HEK293 (cell line): ENCODE data around the gene AFF3.

ENCODE experiments used
- CTCF ChIA-PET: fragments of 350-600 bp; formaldehyde crosslinking; extraction: SDS; loops from one replicate; lab custom pipeline; 2021; ENCODE audit warnings: antibody characterized with exemption; lab: Yijun Ruan, JAX
- POLR2A ChIA-PET: fragments of 300-600 bp; formaldehyde crosslinking; extraction: SDS; loops from one replicate; lab custom pipeline; 2020; ENCODE audit warnings: antibody characterized with exemption, inconsistent platforms; lab: Yijun Ruan, JAX
- H3K27ac ChIP-seq: fragments of 200-500 bp; sonication (Bioruptor generic); 2 replicates; pipeline ENCODE4 v1.5.1; 2014; ENCODE audit warnings: low read depth, low read length, control low read depth, inconsistent platforms; ENCODE audit errors: extremely low read depth
- H3K36me3 ChIP-seq, 2 experiments: fragments of 200-500 bp in 1 of 2; sonication (Bioruptor generic) in 1 of 2; 1 replicate in 1 of 2; 2 replicates in 1 of 2; pipeline ENCODE4 v1.5.1; 2014 to 2017; ENCODE audit warnings: inconsistent platforms in 2 of 2, low read length in 2 of 2; ENCODE audit not compliant: control insufficient read depth in 2 of 2, insufficient read depth in 1 of 2
- H3K4me1 ChIP-seq: fragments of 200-500 bp; sonication (Bioruptor generic); 2 replicates; pipeline ENCODE4 v1.5.1; 2014; ENCODE audit warnings: mild to moderate bottlenecking, low read length, inconsistent platforms; ENCODE audit not compliant: control insufficient read depth, insufficient read depth
- H3K4me3 ChIP-seq: 2 replicates; pipeline ENCODE4 v1.5.1; 2011; ENCODE audit warnings: low read depth, mild to moderate bottlenecking, control low read depth, low read length, moderate library complexity
- H3K9me3 ChIP-seq: fragments of 200-500 bp; sonication (Bioruptor generic); 2 replicates; pipeline ENCODE4 v1.5.1; 2014; ENCODE audit warnings: low read depth, low read length, inconsistent platforms; ENCODE audit not compliant: control insufficient read depth, insufficient read depth
- ELK4 ChIP-seq: IDR thresholded peaks from 2 replicates; pipeline ENCODE4 v1.6.1; 2011; ENCODE audit warnings: mild to moderate bottlenecking, low read depth, low read length, borderline replicate concordance
- HOXC10 ChIP-seq: sonication (generic); formaldehyde crosslinking; IDR thresholded peaks from 2 replicates; pipeline ENCODE4 v1.8.1; 2023; ENCODE audit warnings: mild to moderate bottlenecking, missing genetic modification reagents
- SETDB1 ChIP-seq: IDR thresholded peaks from one replicate; pipeline ENCODE4 v1.6.1; 2017; ENCODE audit warnings: mild to moderate bottlenecking, low read length, moderate library complexity, mixed read lengths; ENCODE audit not compliant: insufficient read length
- SP3 ChIP-seq: fragments of 450-650 bp; formaldehyde crosslinking; IDR thresholded peaks from 2 replicates; pipeline ENCODE4 v1.5.1; 2016; ENCODE audit warnings: missing biosample characterization, missing genetic modification characterization
- ZBTB11 ChIP-seq: fragments of 450-650 bp; formaldehyde crosslinking; conservative IDR thresholded peaks from 2 replicates; pipeline ENCODE4 v1.5.1; 2016; ENCODE audit warnings: low read depth, missing biosample characterization, missing genetic modification characterization
- ZEB2 ChIP-seq: fragments of 450-650 bp; formaldehyde crosslinking; IDR thresholded peaks from 2 replicates; pipeline ENCODE4 v1.5.1; 2016; ENCODE audit warnings: missing biosample characterization, missing genetic modification characterization
- ZNF10 ChIP-seq: fragments of 450-650 bp; formaldehyde crosslinking; IDR thresholded peaks from 2 replicates; pipeline ENCODE4 v1.5.1; 2017; ENCODE audit warnings: missing biosample characterization, missing genetic modification characterization
- ZNF114 ChIP-seq: fragments of 450-650 bp; formaldehyde crosslinking; IDR thresholded peaks from 2 replicates; pipeline ENCODE4 v1.5.0; 2017; ENCODE audit warnings: missing biosample characterization, missing genetic modification characterization
- ZNF2 ChIP-seq: fragments of 450-650 bp; formaldehyde crosslinking; IDR thresholded peaks from 2 replicates; pipeline ENCODE4 v1.5.1; 2016; ENCODE audit warnings: missing biosample characterization, missing genetic modification characterization
- ZNF211 ChIP-seq: fragments of 450-650 bp; formaldehyde crosslinking; IDR thresholded peaks from 2 replicates; pipeline ENCODE4 v1.5.1; 2016; ENCODE audit warnings: low read depth, missing biosample characterization, missing genetic modification characterization
- ZNF302 ChIP-seq: fragments of 450-650 bp; formaldehyde crosslinking; IDR thresholded peaks from 2 replicates; pipeline ENCODE4 v1.5.1; 2016; ENCODE audit warnings: missing biosample characterization, missing genetic modification characterization, low read depth
- ZNF335 ChIP-seq: fragments of 450-650 bp; formaldehyde crosslinking; conservative IDR thresholded peaks from 2 replicates; pipeline ENCODE4 v1.5.1; 2016; ENCODE audit warnings: missing biosample characterization, missing genetic modification characterization
- ZNF530 ChIP-seq: fragments of 450-650 bp; formaldehyde crosslinking; IDR thresholded peaks from 2 replicates; pipeline ENCODE4 v1.5.1; 2016; ENCODE audit warnings: low read depth, missing biosample characterization, missing genetic modification characterization
- ZNF544 ChIP-seq: fragments of 450-650 bp; formaldehyde crosslinking; IDR thresholded peaks from 2 replicates; pipeline ENCODE4 v1.5.0; 2017; ENCODE audit warnings: missing biosample characterization, missing genetic modification characterization
- ZNF600 ChIP-seq: fragments of 450-650 bp; formaldehyde crosslinking; IDR thresholded peaks from 2 replicates; pipeline ENCODE4 v1.5.1; 2016; ENCODE audit warnings: missing biosample characterization, missing genetic modification characterization
- ZNF623 ChIP-seq: fragments of 450-650 bp; formaldehyde crosslinking; IDR thresholded peaks from 2 replicates; pipeline ENCODE4 v1.5.1; 2016; ENCODE audit warnings: missing biosample characterization, missing genetic modification characterization
- TF ChIP-seq, protein P1 (sequence below): fragments of 450-650 bp; formaldehyde crosslinking; IDR thresholded peaks from 2 replicates; pipeline ENCODE4 v1.5.1; 2017; ENCODE audit warnings: missing biosample characterization, missing genetic modification characterization
- TF ChIP-seq, protein P2 (sequence below): fragments of 450-650 bp; formaldehyde crosslinking; IDR thresholded peaks from 2 replicates; pipeline ENCODE4 v1.5.1; 2017; ENCODE audit warnings: missing biosample characterization, missing genetic modification characterization
- TF ChIP-seq, protein P3 (sequence below): fragments of 450-650 bp; formaldehyde crosslinking; IDR thresholded peaks from 2 replicates; pipeline ENCODE4 v1.5.1; 2016; ENCODE audit warnings: missing biosample characterization, missing genetic modification characterization
- TF ChIP-seq, protein P4 (sequence below): sonication (generic); formaldehyde crosslinking; IDR thresholded peaks from 2 replicates; pipeline ENCODE4 v1.8.1; 2022; ENCODE audit warnings: mild to moderate bottlenecking, moderate library complexity, missing genetic modification reagents
- TF ChIP-seq, protein P5 (sequence below): fragments of 450-650 bp; formaldehyde crosslinking; optimal IDR thresholded peaks from 2 replicates; pipeline ENCODE3; 2016; ENCODE audit warnings: missing biosample characterization, mild to moderate bottlenecking, missing genetic modification characterization

AFF3 gene

DNA sequence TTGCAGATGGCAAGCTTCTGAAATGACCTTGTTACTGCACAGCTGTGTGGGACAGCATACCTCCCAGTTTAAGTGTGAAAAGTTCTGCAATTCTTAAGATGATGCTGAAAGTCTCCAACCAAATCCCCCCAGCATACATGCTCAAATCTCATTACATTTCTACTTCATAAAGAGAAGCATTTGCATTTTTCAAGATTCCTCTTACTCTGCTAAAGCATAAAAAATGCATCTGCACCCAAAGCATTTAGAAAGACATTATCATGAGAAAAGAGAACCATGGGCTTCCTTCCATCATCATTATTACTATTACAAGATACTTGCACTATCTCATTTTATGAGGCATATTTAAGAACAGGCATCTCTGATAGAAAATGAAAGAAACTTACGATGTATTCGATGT, 415.7 kb downstream of the AFF3 start (continued):
- TF ChIP-seq HOXC10 (CRISPR knock-in tag) (no peak), ZEB2 (no peak), ZNF302 (tag by site-specific recombination) (no peak), SETDB1 (no peak), ZNF114 (no peak), ZNF600 (tag by site-specific recombination) (no peak)
- TF ChIP-seq, protein P1, sequence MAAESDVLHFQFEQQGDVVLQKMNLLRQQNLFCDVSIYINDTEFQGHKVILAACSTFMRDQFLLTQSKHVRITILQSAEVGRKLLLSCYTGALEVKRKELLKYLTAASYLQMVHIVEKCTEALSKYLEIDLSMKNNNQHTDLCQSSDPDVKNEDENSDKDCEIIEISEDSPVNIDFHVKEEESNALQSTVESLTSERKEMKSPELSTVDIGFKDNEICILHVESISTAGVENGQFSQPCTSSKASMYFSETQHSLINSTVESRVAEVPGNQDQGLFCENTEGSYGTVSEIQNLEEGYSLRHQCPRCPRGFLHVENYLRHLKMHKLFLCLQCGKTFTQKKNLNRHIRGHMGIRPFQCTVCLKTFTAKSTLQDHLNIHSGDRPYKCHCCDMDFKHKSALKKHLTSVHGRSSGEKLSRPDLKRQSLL (tag by site-specific recombination) = no peak

DNA sequence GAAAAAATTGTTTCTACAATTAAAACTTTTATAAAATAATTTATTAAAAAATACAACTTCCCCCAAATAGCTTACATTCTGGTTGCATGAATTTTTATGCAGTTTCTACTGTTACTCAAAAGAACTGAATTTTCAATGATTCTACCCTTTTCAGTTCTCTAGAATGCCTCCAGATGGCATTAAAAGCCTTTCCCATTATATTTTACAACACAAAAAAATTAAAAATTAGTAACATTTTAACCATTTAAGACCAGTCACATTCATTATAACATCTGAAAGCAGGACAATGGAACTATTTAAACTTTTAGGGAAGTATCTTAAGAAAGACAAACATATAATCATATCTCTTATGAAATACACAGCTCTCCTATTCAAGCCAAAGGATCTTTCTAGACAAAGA, 416.6 kb downstream of the AFF3 start:
- ChIA-PET POLR2A (no interaction called here), CTCF (interaction anchor here (0.7 to 1.3 kb wide), 5 partner anchors 10 to 907 kb away, joined by 3 to 7 read pairs (median 4); no protein-coding TSS in a partner anchor)
- Histone ChIP-seq H3K4me1 (no peaks in the 10 kb centered on the region), H3K36me3 (no peaks in the 10 kb centered on the region), H3K4me3 (no peak overlapping the region), H3K9me3 (no peaks in the 10 kb centered on the region), H3K27ac (no peak overlapping the region)
- TF ChIP-seq ELK4 (no peak), ZBTB11 (tag by site-specific recombination) (no peak), ZNF544 (tag by site-specific recombination) (no peak), ZNF530 (tag by site-specific recombination) (no peak)
- TF ChIP-seq, protein P2, sequence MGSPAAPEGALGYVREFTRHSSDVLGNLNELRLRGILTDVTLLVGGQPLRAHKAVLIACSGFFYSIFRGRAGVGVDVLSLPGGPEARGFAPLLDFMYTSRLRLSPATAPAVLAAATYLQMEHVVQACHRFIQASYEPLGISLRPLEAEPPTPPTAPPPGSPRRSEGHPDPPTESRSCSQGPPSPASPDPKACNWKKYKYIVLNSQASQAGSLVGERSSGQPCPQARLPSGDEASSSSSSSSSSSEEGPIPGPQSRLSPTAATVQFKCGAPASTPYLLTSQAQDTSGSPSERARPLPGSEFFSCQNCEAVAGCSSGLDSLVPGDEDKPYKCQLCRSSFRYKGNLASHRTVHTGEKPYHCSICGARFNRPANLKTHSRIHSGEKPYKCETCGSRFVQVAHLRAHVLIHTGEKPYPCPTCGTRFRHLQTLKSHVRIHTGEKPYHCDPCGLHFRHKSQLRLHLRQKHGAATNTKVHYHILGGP = no peak

DNA sequence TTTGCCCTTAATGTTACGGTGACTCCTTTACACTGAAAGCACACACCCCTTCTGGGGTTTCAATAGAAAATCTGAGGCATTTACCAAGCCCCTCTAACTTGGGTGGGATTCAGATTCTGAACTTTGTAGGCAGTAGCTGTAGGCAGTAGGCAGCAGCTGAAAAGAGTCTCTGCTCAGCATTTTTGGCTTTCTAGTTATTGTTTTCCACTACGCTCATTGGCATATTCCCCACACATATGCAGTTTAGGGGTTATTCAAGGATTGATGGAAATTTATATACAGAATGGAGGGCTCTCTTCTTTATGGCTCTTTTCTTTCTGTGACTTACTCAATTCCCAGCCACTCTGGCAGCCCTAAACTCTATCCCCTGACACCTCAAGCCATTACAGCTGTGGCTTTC, 419.9 kb downstream of the AFF3 start:
- no peaks in the 10 kb centered on the region for H3K9me3 ChIP-seq
- POLR2A ChIA-PET = no interaction called here
- H3K4me1 ChIP-seq = no peaks in the 10 kb centered on the region
- H3K4me3 ChIP-seq = no peak overlapping the region
- no peaks in the 10 kb centered on the region for H3K36me3 ChIP-seq
- CTCF ChIA-PET = no interaction called here
- no peak overlapping the region for H3K27ac ChIP-seq
- TF ChIP-seq ZNF335 (tag by site-specific recombination) (no peak), ZNF211 (tag by site-specific recombination) (no peak), ZNF2 (no peak), ZNF623 (tag by site-specific recombination) (no peak), ZNF10 (tag by site-specific recombination) (no peak), SP3 (tag by site-specific recombination) (no peak)
- TF ChIP-seq, protein P3, sequence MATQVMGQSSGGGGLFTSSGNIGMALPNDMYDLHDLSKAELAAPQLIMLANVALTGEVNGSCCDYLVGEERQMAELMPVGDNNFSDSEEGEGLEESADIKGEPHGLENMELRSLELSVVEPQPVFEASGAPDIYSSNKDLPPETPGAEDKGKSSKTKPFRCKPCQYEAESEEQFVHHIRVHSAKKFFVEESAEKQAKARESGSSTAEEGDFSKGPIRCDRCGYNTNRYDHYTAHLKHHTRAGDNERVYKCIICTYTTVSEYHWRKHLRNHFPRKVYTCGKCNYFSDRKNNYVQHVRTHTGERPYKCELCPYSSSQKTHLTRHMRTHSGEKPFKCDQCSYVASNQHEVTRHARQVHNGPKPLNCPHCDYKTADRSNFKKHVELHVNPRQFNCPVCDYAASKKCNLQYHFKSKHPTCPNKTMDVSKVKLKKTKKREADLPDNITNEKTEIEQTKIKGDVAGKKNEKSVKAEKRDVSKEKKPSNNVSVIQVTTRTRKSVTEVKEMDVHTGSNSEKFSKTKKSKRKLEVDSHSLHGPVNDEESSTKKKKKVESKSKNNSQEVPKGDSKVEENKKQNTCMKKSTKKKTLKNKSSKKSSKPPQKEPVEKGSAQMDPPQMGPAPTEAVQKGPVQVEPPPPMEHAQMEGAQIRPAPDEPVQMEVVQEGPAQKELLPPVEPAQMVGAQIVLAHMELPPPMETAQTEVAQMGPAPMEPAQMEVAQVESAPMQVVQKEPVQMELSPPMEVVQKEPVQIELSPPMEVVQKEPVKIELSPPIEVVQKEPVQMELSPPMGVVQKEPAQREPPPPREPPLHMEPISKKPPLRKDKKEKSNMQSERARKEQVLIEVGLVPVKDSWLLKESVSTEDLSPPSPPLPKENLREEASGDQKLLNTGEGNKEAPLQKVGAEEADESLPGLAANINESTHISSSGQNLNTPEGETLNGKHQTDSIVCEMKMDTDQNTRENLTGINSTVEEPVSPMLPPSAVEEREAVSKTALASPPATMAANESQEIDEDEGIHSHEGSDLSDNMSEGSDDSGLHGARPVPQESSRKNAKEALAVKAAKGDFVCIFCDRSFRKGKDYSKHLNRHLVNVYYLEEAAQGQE = no peak
- TF ChIP-seq, protein P4, sequence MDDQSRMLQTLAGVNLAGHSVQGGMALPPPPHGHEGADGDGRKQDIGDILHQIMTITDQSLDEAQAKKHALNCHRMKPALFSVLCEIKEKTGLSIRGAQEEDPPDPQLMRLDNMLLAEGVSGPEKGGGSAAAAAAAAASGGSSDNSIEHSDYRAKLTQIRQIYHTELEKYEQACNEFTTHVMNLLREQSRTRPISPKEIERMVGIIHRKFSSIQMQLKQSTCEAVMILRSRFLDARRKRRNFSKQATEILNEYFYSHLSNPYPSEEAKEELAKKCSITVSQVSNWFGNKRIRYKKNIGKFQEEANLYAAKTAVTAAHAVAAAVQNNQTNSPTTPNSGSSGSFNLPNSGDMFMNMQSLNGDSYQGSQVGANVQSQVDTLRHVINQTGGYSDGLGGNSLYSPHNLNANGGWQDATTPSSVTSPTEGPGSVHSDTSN = no peak
- TF ChIP-seq, protein P5, sequence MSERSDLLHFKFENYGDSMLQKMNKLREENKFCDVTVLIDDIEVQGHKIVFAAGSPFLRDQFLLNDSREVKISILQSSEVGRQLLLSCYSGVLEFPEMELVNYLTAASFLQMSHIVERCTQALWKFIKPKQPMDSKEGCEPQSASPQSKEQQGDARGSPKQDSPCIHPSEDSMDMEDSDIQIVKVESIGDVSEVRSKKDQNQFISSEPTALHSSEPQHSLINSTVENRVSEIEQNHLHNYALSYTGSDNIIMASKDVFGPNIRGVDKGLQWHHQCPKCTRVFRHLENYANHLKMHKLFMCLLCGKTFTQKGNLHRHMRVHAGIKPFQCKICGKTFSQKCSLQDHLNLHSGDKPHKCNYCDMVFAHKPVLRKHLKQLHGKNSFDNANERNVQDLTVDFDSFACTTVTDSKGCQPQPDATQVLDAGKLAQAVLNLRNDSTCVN (tag by site-specific recombination) = no peak
